Measurements from ENCODE around the gene OGFR.

The OGFR gene

DNA sequence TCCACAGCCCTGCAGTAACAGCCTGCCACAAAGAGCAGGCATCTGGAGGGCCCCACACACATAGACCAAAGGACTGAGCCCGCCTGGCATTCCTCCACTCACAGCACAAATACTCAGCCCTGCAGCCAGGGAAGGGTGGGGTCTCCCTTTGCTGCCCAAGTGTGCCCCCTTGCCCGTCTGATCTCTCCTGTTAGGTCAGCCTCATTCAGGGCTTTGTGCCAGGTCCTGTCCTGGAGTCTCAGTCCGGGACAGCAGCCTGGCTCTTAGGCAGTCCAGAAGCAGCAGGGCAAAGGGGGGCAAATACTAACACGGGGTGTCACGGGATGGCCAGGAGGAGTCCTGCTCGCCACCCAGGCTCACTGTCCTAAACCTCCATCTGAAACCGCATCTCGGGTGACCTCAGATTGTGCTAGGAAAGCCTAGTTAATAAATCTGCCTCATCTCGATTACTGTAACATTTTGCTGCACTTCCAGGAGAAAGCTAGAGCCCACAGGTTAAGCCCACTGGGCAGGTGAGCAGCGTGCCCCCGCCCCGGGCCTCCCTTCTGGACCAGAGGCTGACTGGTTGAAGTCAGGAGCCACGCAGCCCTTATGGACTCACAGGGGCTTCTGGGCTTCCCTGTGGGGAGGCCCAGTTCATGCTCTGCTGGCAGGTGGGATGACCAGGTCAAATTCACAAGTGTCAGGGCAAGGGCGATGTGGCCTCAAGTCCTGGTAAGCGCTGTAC lies 3.2 kb upstream of the OGFR start:
- DNase-seq: no peak

DNA sequence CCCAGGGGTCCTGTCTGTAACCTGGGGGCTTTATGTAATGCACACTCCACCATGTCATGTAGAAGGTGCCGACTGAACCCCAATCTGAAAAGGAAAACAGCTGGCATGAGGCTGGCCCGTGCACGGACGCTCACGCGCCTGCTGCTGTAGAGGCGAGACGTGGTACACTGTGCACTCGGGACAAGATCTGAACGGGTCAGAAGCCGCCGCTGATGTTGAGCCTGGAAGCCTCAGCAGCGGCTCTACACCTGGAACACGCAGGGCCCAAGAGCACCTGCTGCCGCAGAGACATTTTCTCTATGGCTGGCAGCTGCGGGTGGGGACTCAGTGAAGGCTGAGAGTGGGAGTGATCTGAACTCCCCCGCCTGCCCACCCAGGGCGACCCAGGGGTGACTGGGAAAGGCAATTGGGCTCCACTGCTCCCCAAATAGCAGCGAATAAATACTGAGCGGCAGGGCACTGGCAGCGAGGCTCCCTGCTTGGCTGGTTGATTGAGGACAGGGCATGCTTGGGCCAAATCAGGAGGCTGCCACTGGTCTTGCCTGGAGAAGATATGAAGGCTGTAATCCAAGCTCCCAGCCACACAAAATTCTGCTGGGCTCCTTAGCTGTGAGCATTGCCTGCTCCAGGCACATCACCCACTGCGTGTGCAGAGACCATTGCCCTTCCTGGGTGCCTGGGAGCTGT lies 2.5 kb upstream of the OGFR start:
- no peak for DNase-seq

GRCh38 chr20:62804021-62804626 lies 511 bp upstream of the OGFR start:
- no peak for DNase-seq

GRCh38 chr20:62805155-62805710 lies 598 bp downstream of the OGFR start:
- DNase-seq: no peak

DNA sequence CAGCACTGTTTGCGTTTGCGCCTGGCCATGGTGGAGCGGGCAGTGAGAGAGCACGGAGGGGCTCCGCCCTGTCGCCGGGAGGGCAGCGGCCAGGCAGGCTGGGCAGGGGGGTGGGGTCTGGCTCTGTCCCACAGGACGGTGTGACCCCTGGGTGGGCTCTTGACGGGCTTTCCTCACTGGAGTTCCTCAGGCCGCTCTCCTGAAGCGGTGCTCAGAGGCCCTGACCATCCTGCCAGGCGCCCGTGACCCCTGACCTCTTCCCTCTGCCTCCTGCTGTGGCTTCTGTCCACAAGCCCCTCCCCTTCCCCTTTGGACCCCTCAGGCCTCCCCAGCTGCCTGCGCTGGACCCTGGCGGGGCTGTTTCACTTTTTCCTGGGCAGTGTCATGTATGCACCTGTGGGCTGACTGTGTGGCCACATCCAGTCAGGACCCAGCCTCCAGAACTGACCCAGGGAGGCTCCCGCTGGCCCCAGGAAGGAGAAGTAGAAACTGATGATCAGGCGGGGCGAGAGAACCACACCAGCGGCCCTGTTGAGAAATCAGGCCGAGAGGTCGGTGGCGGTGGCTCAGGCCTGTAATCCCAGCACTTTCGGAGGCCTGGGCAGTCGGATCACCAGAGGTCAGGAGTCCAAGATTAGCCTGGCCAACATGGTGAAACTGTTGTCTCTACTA lies 1.2 kb downstream of the OGFR start:
- no peak for DNase-seq

DNA sequence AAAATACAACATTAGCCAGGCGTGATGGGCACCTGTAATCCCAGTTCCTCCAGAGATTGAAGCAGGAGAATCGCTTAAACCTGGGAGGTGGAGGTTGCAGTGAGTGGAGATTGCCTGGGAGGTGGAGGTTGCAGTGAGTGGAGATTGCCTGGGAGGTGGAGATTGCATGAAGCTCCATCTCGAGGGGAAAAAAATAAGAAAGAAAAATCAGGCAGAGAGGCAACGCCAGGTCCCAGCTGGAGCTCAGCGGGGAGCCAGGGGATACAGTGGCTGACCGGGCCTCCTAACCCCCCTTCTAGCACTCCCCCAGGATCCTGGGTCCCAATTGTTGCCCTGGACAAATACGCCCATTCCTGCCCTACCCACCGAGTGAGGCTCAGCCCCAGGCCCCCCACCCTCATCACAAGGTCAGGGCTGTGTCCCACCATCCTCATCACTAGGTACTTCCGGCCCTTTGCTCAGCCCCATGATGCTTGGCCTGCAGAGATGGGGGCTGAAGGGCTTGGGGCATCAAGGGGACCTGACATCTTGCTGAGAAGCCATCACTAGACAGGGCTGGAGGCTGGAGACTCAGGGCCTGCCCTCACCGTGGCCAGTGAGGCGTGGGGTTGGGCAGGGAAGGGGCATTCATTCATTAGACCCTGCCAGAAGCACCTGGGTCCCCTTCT lies 1.9 kb downstream of the OGFR start:
- DNase-seq: no peak

DNA sequence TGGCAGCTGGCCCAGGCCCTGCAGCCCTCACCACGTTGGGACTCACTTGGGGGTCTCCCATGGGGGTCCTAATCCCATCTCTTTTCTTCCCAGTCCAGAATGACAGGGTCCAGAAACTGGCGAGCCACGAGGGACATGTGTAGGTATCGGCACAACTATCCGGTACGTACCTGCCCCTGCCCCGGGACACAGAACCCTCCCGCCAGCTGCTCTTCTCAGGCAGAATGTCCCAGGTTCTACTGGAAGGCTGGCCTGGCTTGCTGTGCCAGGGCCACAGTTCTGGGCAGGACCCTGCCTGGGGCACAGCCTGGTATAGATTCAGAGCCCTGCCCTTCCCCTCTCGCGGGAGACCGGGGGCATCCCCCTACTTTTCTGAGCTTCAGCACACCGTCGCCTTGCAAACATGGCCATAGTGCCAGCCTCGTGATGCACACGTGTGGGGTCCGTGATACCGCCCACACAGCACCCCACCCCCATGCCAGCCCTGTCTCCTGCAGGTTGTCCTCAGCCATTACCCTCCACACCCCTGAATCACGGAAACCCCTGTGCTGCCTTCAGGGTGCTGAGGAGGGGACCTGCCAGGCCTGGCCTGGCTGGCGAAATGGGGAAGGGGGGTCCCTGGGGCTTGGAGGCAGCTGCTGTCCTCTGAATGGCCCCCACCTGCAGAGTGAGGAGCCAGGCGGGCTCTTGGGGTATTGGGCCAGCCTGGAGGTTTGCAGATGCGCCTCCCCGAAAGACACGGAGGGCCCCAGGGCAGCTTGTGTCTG lies 3.0 kb downstream of the OGFR start:
- DNase-seq: no peak

DNA sequence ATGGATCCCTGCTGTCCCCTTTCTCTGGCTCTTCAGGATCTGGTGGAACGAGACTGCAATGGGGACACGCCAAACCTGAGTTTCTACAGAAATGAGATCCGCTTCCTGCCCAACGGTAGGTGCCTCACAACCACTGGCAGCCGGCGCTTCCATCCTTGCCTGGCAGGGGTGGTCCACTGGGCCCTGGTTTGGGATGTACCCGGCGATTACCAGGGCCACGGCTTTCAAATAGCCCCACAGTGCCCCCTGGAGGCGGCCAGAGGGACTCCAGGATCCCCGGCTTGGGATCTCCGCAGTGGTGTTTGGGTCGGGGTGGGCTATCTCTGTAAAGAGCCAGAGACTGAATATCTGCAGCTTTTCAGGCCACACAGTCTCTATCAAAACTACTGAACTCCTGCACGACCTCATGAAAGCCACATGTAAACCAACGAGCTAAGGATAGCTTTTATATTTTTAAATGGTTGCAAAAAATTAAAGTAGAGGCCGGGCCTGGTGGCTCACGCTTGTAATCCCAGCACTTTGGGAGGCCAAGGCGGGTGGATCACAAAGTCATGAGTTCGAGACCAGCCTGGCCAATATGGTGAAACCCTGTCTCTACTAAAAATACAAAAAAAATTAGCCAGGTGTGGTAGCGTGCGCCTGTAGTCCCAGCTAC lies 3.7 kb downstream of the OGFR start:
- peak; percentile 77 for DNase-seq

DNA sequence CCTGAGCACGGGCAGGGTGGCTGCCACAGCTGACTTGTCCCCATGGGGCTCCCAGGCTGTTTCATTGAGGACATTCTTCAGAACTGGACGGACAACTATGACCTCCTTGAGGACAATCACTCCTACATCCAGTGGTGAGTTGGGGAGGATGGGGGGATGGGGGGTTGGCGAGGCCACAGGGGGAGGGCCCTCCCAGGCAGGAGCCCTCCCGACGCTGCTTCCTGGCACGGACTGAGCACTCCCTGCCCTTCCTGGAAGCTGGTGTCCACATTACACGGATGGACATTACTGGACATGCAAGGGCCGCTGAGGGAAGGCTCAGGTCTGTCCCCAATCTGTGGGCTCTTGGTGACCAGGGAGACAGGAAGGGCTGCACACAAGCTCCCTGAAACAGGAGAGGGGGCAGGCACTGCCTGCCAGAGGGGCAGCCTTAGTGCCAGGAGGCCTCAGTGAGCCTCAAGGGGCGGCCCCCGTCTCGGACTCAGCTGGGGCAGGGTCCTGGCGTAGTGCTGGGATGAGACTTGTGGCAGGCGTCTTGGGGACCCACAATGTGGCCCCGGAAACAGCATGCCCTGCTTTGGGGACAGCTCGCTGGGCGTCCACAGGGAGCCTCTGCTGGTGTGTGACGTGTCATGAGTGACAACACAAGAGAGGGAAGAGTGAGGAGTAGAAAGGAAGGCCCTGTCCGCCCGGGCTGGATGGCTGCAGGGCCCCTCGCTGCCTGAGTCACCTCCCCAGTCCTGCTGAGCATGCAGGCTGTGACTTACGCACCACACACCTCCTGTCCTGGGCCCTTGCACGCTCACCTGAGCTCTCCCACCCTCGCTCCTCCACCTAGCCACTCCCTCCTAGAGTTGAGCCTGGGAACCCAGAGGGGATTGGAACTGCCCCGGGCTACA lies 5.1 kb downstream of the OGFR start:
- no peak for DNase-seq

GRCh38 chr20:62811320-62811719 lies 6.7 kb downstream of the OGFR start:
- no peak for DNase-seq

GRCh38 chr20:62811720-62812119 lies 7.1 kb downstream of the OGFR start:
- DNase-seq: no peak

DNA sequence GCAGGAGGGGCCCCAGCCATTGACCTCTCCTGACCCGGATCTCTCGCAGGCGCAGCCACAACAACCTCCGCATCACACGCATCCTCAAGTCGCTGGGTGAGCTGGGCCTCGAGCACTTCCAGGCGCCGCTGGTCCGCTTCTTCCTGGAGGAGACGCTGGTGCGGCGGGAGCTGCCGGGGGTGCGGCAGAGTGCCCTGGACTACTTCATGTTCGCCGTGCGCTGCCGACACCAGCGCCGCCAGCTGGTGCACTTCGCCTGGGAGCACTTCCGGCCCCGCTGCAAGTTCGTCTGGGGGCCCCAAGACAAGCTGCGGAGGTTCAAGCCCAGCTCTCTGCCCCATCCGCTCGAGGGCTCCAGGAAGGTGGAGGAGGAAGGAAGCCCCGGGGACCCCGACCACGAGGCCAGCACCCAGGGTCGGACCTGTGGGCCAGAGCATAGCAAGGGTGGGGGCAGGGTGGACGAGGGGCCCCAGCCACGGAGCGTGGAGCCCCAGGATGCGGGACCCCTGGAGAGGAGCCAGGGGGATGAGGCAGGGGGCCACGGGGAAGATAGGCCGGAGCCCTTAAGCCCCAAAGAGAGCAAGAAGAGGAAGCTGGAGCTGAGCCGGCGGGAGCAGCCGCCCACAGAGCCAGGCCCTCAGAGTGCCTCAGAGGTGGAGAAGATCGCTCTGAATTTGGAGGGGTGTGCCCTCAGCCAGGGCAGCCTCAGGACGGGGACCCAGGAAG lies 7.7 kb downstream of the OGFR start:
- no peak for DNase-seq

DNA sequence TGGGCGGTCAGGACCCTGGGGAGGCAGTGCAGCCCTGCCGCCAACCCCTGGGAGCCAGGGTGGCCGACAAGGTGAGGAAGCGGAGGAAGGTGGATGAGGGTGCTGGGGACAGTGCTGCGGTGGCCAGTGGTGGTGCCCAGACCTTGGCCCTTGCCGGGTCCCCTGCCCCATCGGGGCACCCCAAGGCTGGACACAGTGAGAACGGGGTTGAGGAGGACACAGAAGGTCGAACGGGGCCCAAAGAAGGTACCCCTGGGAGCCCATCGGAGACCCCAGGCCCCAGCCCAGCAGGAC lies 8.2 kb downstream of the OGFR start:
- DNase-seq: no peak

DNA sequence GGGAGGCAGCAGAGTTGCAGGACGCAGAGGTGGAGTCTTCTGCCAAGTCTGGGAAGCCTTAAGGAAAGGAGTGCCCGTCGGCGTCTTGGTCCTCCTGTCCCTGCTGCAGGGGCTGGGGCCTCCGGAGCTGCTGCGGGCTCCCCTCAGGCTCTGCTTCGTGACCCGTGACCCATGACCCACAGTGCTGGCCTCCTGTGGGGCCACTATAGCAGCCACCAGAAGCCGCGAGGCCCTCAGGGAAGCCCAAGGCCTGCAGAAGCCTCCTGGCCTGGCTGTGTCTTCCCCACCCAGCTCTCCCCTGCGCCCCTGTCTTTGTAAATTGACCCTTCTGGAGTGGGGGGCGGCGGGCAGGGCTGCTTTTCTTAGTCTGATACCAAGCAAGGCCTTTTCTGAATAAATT lies 9.0 kb downstream of the OGFR start:
- no peak for DNase-seq

DNA sequence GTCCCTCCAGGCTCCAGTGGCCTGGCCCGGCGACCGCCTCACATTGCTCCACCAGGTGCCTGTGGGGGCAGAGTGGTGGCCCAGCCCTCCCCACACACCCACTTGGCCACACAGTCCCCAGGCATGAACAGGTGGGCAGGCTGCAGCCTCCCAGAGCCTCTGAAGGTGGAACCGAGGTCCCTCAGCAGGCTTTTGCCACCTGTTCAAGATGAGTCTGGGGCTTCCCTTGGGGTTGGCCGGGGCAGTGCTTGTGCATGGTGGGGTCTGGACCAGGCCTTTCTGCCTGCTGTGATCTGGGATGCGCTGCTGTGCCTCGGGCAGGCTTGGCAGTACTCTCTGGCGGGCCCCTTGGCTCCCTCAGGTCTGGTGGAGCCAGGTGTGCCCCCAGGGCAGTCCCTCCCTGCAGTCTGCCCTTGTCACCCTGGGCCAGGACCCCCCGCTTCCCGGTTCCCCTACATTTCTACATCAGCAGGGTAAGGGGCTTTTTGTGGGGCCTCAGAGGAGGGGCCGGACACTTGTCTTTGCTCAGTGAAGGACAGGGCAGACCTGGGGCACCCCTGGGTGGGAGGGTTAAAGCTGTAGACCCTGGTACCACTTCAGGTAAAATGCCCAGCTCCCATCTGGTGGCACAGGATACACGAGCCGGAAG lies 9.5 kb downstream of the OGFR start:
- DNase-seq: no peak

DNA sequence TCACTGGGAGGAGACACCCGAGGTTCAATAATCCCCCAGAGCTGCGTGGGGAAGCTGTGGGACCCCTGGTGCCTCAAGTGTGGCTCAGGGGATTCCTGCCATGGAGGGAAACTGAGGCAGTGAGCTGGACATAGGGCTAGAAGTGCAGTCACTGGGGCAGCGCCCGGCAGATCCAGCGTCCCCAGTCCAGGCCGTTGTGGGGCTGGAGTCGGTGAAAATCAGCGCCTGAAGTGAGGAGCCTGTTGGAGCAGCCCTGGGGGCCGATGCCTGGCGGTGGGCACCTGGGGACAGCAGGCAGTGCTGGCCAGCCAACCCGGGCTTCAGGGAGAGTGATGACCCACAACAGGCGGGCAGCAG lies 10.1 kb downstream of the OGFR start:
- DNase-seq: no peak

DNA sequence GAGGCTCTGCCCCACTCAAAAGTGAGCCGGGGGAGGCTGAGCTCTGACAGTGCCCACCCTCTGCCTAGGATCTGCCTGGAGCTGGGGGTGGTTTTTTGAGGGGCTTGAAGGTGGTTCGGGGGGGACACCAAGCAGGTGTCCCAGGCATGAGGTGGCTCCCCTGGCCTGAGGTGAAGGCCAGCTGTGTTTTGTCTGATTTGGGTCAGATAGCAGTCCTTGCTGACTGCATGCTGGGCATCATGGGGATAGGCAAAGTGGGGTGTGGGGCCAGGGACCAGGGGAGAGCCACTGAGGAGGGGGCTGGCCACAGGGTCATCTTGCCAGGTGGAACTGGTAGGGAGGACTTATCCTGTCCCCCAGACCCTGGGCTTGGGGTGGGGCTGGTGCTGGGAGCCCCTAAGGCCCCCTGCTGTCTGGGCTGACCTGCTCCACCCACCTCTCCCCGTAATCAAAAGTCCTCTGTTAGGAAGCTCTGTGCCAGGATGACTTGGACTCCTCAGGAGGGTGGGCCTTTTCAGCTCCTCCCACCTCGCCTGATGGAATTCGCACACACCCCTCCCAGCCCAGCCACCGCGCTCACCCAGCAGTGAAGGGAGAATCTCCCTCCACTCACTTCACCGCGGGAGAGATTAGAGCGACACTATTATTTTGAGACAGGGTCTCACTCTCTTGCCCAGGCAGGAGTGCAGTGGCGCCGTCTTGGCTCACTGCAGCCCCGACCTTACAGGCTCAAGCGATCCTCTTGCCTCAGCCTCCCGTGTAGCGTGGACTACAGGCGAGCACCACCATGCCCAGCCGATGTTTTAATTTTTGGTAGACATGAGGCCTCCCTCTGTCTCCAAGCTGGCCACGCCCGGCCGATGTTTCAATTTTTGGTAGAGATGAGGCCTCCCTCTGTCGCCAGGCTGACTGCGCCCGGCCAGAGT lies 10.7 kb downstream of the OGFR start:
- DNase-seq: no peak
